H1 (cell line): ENCODE measurements around the gene DNAJB11. TPM values are rescaled to one million over a fixed set of nuclear protein-coding genes. Genes with fewer than 3 reads are reported as not detected.

Experiments
- CTCF ChIA-PET: fragments of 300-600 bp; sonication (Branson Sonifier 250); formaldehyde crosslinking; loops from one replicate; lab custom pipeline; 2021; ENCODE audit not compliant: partially characterized antibody; lab: Charles Lee
- POLR2A ChIA-PET: fragments of 300-600 bp; sonication (Branson Sonifier 250); formaldehyde crosslinking; loops from one replicate; lab custom pipeline; 2021; ENCODE audit warnings: inconsistent platforms; ENCODE audit not compliant: partially characterized antibody; lab: Charles Lee
- DNase-seq, 2 experiments: peaks; one replicate each; pipeline versions ENCODE4 v3.0.0 to v3.0.0-alpha.2; 2010 to 2022; ENCODE audit warnings: low spot score in 2 of 2, low read depth in 1 of 2, mixed read lengths in 1 of 2
- FAIRE-seq: peaks from 2 replicates; lab custom pipeline; 2011; peaks lifted over from hg19 to GRCh38; lab: Jason Lieb, UNC
- H2AFZ ChIP-seq: 2 replicates; pipeline ENCODE4 v1.8.1; 2012; ENCODE audit warnings: low read length, inconsistent platforms
- H2AK5ac ChIP-seq: 2 replicates; pipeline ENCODE4 v1.6.1; 2013; ENCODE audit warnings: low read depth, low read length
- H2BK120ac ChIP-seq: replicated peaks from 2 replicates; pipeline ENCODE3; 2013; ENCODE audit warnings: low read depth, low read length, inconsistent platforms
- H2BK12ac ChIP-seq: 2 replicates; pipeline ENCODE4 v1.6.1; 2013; ENCODE audit warnings: low read depth, low read length
- H2BK15ac ChIP-seq: 2 replicates; pipeline ENCODE4 v1.6.1; 2013; ENCODE audit warnings: low read length
- H2BK20ac ChIP-seq: 2 replicates; pipeline ENCODE4 v1.6.1; 2013; ENCODE audit warnings: low read length
- H2BK5ac ChIP-seq: 2 replicates; pipeline ENCODE4 v1.6.1; 2013; ENCODE audit warnings: low read depth, low read length
- H3K14ac ChIP-seq: 2 replicates; pipeline ENCODE4 v1.6.1; 2013; ENCODE audit warnings: inconsistent platforms; ENCODE audit not compliant: insufficient read length
- H3K18ac ChIP-seq: 2 replicates; pipeline ENCODE4 v1.6.1; 2013; ENCODE audit warnings: low read length; ENCODE audit errors: extremely low read depth
- H3K23ac ChIP-seq: 2 replicates; pipeline ENCODE4 v1.6.1; 2013; ENCODE audit warnings: inconsistent platforms; ENCODE audit not compliant: insufficient read length
- H3K23me2 ChIP-seq: 2 replicates; pipeline ENCODE4 v1.6.1; 2013; ENCODE audit warnings: low read depth, low read length
- H3K27ac ChIP-seq: 2 replicates; pipeline ENCODE4 v1.6.1; 2011; ENCODE audit warnings: low read depth, low read length, inconsistent platforms
- H3K27me3 ChIP-seq, 4 experiments: replicated peaks in 1 of 4; 1 replicate in 1 of 4; 2 replicates in 3 of 4; pipeline versions ENCODE4 v1.6.1 to v1.8.1; 2011 to 2013; ENCODE audit warnings: low read length in 3 of 4, mild to moderate bottlenecking in 3 of 4, inconsistent platforms in 2 of 4, mixed read lengths in 2 of 4, moderate library complexity in 1 of 4; ENCODE audit not compliant: control insufficient read depth in 3 of 4, insufficient read depth in 3 of 4; ENCODE audit errors: extremely low read depth in 1 of 4
- H3K36me3 ChIP-seq, 4 experiments: 2 replicates each; pipeline versions ENCODE4 v1.6.1 to v1.8.1; 2011 to 2013; ENCODE audit warnings: mild to moderate bottlenecking in 4 of 4, low read length in 3 of 4, moderate library complexity in 2 of 4, control low read depth in 1 of 4, inconsistent platforms in 1 of 4; ENCODE audit not compliant: insufficient read depth in 4 of 4, control insufficient read depth in 2 of 4
- H3K4ac ChIP-seq: replicated peaks from 2 replicates; pipeline ENCODE3; 2013; ENCODE audit warnings: low read length, low read depth, mixed read lengths, inconsistent platforms; ENCODE audit not compliant: insufficient read length
- H3K4me1 ChIP-seq, 4 experiments: replicated peaks in 1 of 4; 1 replicate in 1 of 4; 2 replicates in 3 of 4; pipeline versions ENCODE4 v1.6.1 to v1.8.1; 2011 to 2013; ENCODE audit warnings: low read length in 3 of 4, inconsistent platforms in 2 of 4, mixed read lengths in 1 of 4; ENCODE audit not compliant: insufficient read depth in 4 of 4, control insufficient read depth in 3 of 4
- H3K4me2 ChIP-seq, 2 experiments: 2 replicates each; pipeline versions ENCODE4 v1.6.1 to v1.8.1; 2011 to 2013; ENCODE audit warnings: low read depth in 2 of 2, low read length in 2 of 2, control low read depth in 1 of 2, inconsistent platforms in 1 of 2, mild to moderate bottlenecking in 1 of 2; ENCODE audit not compliant: insufficient read depth in 1 of 2
- H3K4me3 ChIP-seq, 4 experiments: fragments of 200-600, 300-600 bp in 1 of 4; sonication (generic), shearing (Covaris generic), sonication (Bioruptor Twin) in 1 of 4; 2 replicates each; pipeline versions ENCODE4 v1.5.1 to v1.8.1; 2011 to 2016; ENCODE audit warnings: low read length in 4 of 4, low read depth in 3 of 4, control low read depth in 2 of 4, inconsistent platforms in 2 of 4, mild to moderate bottlenecking in 2 of 4, mixed read lengths in 1 of 4, moderate library complexity in 1 of 4; ENCODE audit not compliant: insufficient read depth in 2 of 4; ENCODE audit errors: extremely low read depth in 1 of 4
- H3K56ac ChIP-seq: replicated peaks from 2 replicates; pipeline ENCODE3; 2013; ENCODE audit warnings: low read depth, mild to moderate bottlenecking, mixed read lengths, low read length, inconsistent platforms; ENCODE audit not compliant: insufficient read length
- H3K79me1 ChIP-seq: 2 replicates; pipeline ENCODE4 v1.6.1; 2013; ENCODE audit warnings: low read depth, low read length, control low read depth
- H3K79me2 ChIP-seq, 2 experiments: 2 replicates each; pipeline versions ENCODE4 v1.6.1 to v1.8.1; 2012 to 2013; ENCODE audit warnings: low read length in 2 of 2, mild to moderate bottlenecking in 2 of 2, inconsistent platforms in 1 of 2; ENCODE audit not compliant: insufficient read depth in 2 of 2, control insufficient read depth in 1 of 2
- H3K9ac ChIP-seq, 4 experiments: replicated peaks in 1 of 4; 1 replicate in 1 of 4; 2 replicates in 3 of 4; pipeline versions ENCODE4 v1.6.1 to v1.8.1; 2011 to 2013; ENCODE audit warnings: low read depth in 3 of 4, low read length in 3 of 4, control low read depth in 2 of 4, mild to moderate bottlenecking in 2 of 4, moderate library complexity in 2 of 4, inconsistent platforms in 1 of 4; ENCODE audit errors: extremely low read depth in 1 of 4
- H3K9me3 ChIP-seq, 2 experiments: 2 replicates each; pipeline versions ENCODE4 v1.6.1 to v1.8.1; 2012 to 2013; ENCODE audit warnings: mild to moderate bottlenecking in 2 of 2, moderate library complexity in 2 of 2, control low read depth in 1 of 2, inconsistent platforms in 1 of 2, low read depth in 1 of 2, low read length in 1 of 2, mixed read lengths in 1 of 2; ENCODE audit not compliant: insufficient read depth in 2 of 2
- H4K20me1 ChIP-seq, 2 experiments: replicated peaks in 1 of 2; 2 replicates each; pipeline versions ENCODE3 to v1.8.1; 2011 to 2013; ENCODE audit warnings: inconsistent platforms in 2 of 2, low read length in 2 of 2, mild to moderate bottlenecking in 1 of 2; ENCODE audit not compliant: insufficient read depth in 2 of 2, control insufficient read depth in 1 of 2
- H4K5ac ChIP-seq: 2 replicates; pipeline ENCODE4 v1.6.1; 2013; ENCODE audit warnings: low read length, low read depth, mixed read lengths, inconsistent platforms; ENCODE audit not compliant: insufficient read length
- H4K8ac ChIP-seq: 2 replicates; pipeline ENCODE4 v1.8.0; 2013; ENCODE audit warnings: mild to moderate bottlenecking, moderate library complexity, low read length, inconsistent platforms; ENCODE audit not compliant: insufficient read depth; ENCODE audit errors: extremely low read depth
- H4K91ac ChIP-seq: replicated peaks from 2 replicates; pipeline ENCODE3; 2013; ENCODE audit warnings: low read length, mixed read lengths, inconsistent platforms; ENCODE audit not compliant: insufficient read length
- ASH2L ChIP-seq: fragments of 200-600, 300-600 bp; sonication (generic); IDR thresholded peaks from one replicate; pipeline ENCODE4 v1.7.1; 2017; ENCODE audit warnings: low read length
- ATF2 ChIP-seq: IDR thresholded peaks from 2 replicates; pipeline ENCODE4 v1.6.1; 2012; ENCODE audit warnings: low read length, inconsistent platforms
- CBX8 ChIP-seq: fragments of 300-800, 300-1000 bp; sonication (generic); IDR thresholded peaks from 2 replicates; pipeline ENCODE4 v1.7.1; 2016; ENCODE audit warnings: low read depth, low read length, borderline replicate concordance
- E2F6 ChIP-seq: IDR thresholded peaks from 2 replicates; pipeline ENCODE4 v1.6.1; 2012; ENCODE audit warnings: inconsistent platforms
- KDM5A ChIP-seq: fragments of 200-600 bp; IDR thresholded peaks from 2 replicates; pipeline ENCODE4 v1.7.1; 2012; ENCODE audit warnings: mild to moderate bottlenecking, low read length, inconsistent platforms, mixed read lengths
- NRF1 ChIP-seq: IDR thresholded peaks from 2 replicates; pipeline ENCODE4 v1.6.1; 2011; ENCODE audit warnings: mild to moderate bottlenecking, low read depth, low read length, improper control_type of control experiment
- SP1 ChIP-seq: IDR thresholded peaks from 2 replicates; pipeline ENCODE4 v1.6.1; 2011; ENCODE audit warnings: low read depth, low read length
- SRF ChIP-seq: IDR thresholded peaks from 2 replicates; pipeline ENCODE4 v1.6.1; 2011; ENCODE audit warnings: mild to moderate bottlenecking, low read depth, low read length, moderate library complexity
- WGBS, 2 experiments: shearing (Covaris generic) in 1 of 2; methylation state at CpG; one replicate each; pipeline versions ENCODE4 v1.1.6 to v1.1.7; 2013 to 2015; ENCODE audit warnings: low lambda C conversion rate in 2 of 2, mixed read lengths in 2 of 2, inconsistent platforms in 1 of 2, low coverage in 1 of 2, missing lambda C conversion rate in 1 of 2; ENCODE audit not compliant: insufficient replicate concordance in 2 of 2, insufficient coverage in 1 of 2, insufficient read length in 1 of 2; ENCODE audit errors: extremely low coverage in 1 of 2, missing lambda C conversion rate in 1 of 2; 5-methylcytosine and 5-hydroxymethylcytosine counted together
- polyA plus RNA-seq, 7 experiments: library from polyadenylated mRNA; depleted of rRNA in 3 of 7; stranded (reverse) in 5 of 7; unstranded in 2 of 7; fragments of >200 nt in 5 of 7; fragments of 200-250 nt in 2 of 7; gene quantifications; 1 replicate in 5 of 7; 2 replicates in 1 of 7; 4 replicates in 1 of 7; pipeline versions ENCODE4 v1.2.1 to v1.2.3, GENCODE V29; 2011 to 2013; ENCODE audit warnings: missing spikeins in 2 of 7, mixed read lengths in 2 of 7
- total RNA-seq: library from RNA; stranded (reverse); fragmentation: NEBNext Ultra II Directional; extraction: Animal tissue kit (Norgen Biotek cat#: 25700); gene quantifications from 2 replicates; pipeline ENCODE4 v1.2.1, GENCODE V29; 2021

The DNAJB11 gene
- total and polyA plus RNA-seq, 2 of the 8 experiments (the other 6 are each of a cell fraction or from before 2014, with no cell fraction given) = 14.6 to 63.9 TPM

GRCh38 chr3:186603159-186603558 lies 32.6 kb downstream of the DNAJB11 start:
- no peak overlapping the region for H3K56ac ChIP-seq
- 91% methylated on average over 7 of the region's 7 CpGs; no CpG with 5 or more reads in 1 of the 2 experiments for WGBS, 2 experiments
- H2AK5ac ChIP-seq = no peak overlapping the region
- H4K91ac ChIP-seq = no peak overlapping the region
- H2BK5ac ChIP-seq = no peak overlapping the region
- H2BK15ac ChIP-seq = no peak overlapping the region
- no peaks in the 10 kb centered on the region for H3K36me3 ChIP-seq
- no peak overlapping the region for H3K27ac ChIP-seq
- no peak overlapping the region for H3K4ac ChIP-seq
- H2AFZ ChIP-seq = peak overlapping the region; percentile 86
- no peak overlapping the region for H2BK12ac ChIP-seq
- H2BK120ac ChIP-seq = no peak overlapping the region
- no peak overlapping the region for H3K14ac ChIP-seq
- H3K9me3 ChIP-seq = no peaks in the 10 kb centered on the region
- H4K5ac ChIP-seq = no peak overlapping the region
- no peak overlapping the region for H4K8ac ChIP-seq
- H3K23me2 ChIP-seq = no peaks in the 10 kb centered on the region
- DNase-seq (no peak), FAIRE-seq (no peak)
- no peak overlapping the region for H3K4me2 ChIP-seq
- ChIA-PET POLR2A (interaction anchor here (1.0 to 5.4 kb wide), 2 partner anchors 181 to 185 kb away, joined by 3 to 34 read pairs; partner anchors contain the start of gene EIF4A2), CTCF (interaction anchor here (0.6 to 23.7 kb wide), 9 partner anchors 10 to 561 kb away, joined by 3 to 333 read pairs (median 3); partner anchors contain the start of gene AHSG)
- H3K27me3 ChIP-seq = no peaks in the 10 kb centered on the region; a peak in 1 of 7 replicates
- no peak overlapping the region for H3K23ac ChIP-seq
- H3K79me1 ChIP-seq = no peaks in the 10 kb centered on the region
- no peaks in the 10 kb centered on the region for H3K79me2 ChIP-seq
- H3K9ac ChIP-seq = no peak overlapping the region
- no peak overlapping the region for H2BK20ac ChIP-seq
- H3K4me1 ChIP-seq = no peaks in the 10 kb centered on the region
- no peak overlapping the region for H3K4me3 ChIP-seq
- H4K20me1 ChIP-seq = no peaks in the 10 kb centered on the region
- H3K18ac ChIP-seq = no peak overlapping the region
- TF ChIP-seq KDM5A (no peak), CBX8 (no peak), ASH2L (no peak), SRF (no peak), SP1 (no peak), E2F6 (no peak), ATF2 (no peak), NRF1 (no peak)
